Activated CD4-positive, alpha-beta T cell treated with anti-CD3 and anti-CD28 coated beads, Interleukin-2, amount 50 U/mL, for 48 hours (primary cell): Measurements from ENCODE around the gene ABHD5.
"Not testable (repeated sequence)": the region's sequence is repeated elsewhere in the genome, so short reads cannot be mapped to it uniquely, and the experiment has no call there.

Experiments used
- DNase-seq, 2 experiments: peaks; one replicate each; pipeline ENCODE4 v3.0.0-alpha.2; 2020

The ABHD5 gene

GRCh38 chr3:43690400-43691119 lies at the start of gene ABHD5:
ABHD5 (plus strand) TSS chr3:43690938; CDS start chr3:43690993, 55 bp downstream.
- peak; percentile 86 to 89 for DNase-seq

GRCh38 chr3:43641306-43642114 lies 49.2 kb upstream of the ABHD5 start:
- DNase-seq: no peak

GRCh38 chr3:43644443-43644842 lies 46.3 kb upstream of the ABHD5 start:
- no peak for DNase-seq

- no peak for DNase-seq
These were observed 43.2 kb upstream of the ABHD5 start for GRCh38 chr3:43647331-43648166.

GRCh38 chr3:43648957-43649356 lies 41.8 kb upstream of the ABHD5 start:
- DNase-seq: no peak

- DNase-seq: no peak
These were observed 41.3 kb upstream of the ABHD5 start for GRCh38 chr3:43649365-43649968.

- DNase-seq: no peak
These were observed 40.4 kb upstream of the ABHD5 start for GRCh38 chr3:43650345-43650744.

GRCh38 chr3:43656390-43656789 lies 34.3 kb upstream of the ABHD5 start:
- not testable (repeated sequence) for DNase-seq

GRCh38 chr3:43659250-43659880 lies 31.4 kb upstream of the ABHD5 start:
- no peak for DNase-seq

GRCh38 chr3:43661376-43661775 lies 29.4 kb upstream of the ABHD5 start:
- not testable (repeated sequence) for DNase-seq

- not testable (repeated sequence) for DNase-seq
These were observed 25.7 kb upstream of the ABHD5 start for GRCh38 chr3:43665011-43665410.

- no peak for DNase-seq
These were observed 19.9 kb upstream of the ABHD5 start for GRCh38 chr3:43670635-43671522.

- no peak for DNase-seq
These were observed 16.2 kb upstream of the ABHD5 start for GRCh38 chr3:43674345-43675085.

GRCh38 chr3:43675593-43675992 lies 15.1 kb upstream of the ABHD5 start:
- no peak for DNase-seq

- no peak for DNase-seq
These were observed 14.3 kb upstream of the ABHD5 start for GRCh38 chr3:43676441-43676840.

GRCh38 chr3:43678375-43678774 lies 12.4 kb upstream of the ABHD5 start:
- not testable (repeated sequence) for DNase-seq

GRCh38 chr3:43678887-43679449 lies 11.8 kb upstream of the ABHD5 start:
- DNase-seq: not testable (repeated sequence)

GRCh38 chr3:43680857-43681256 lies 9.9 kb upstream of the ABHD5 start:
- DNase-seq: not testable (repeated sequence)

- DNase-seq: no peak
These were observed 5.8 kb upstream of the ABHD5 start for GRCh38 chr3:43684944-43685343.

- no peak for DNase-seq
These were observed 4.8 kb upstream of the ABHD5 start for GRCh38 chr3:43685921-43686320.
